Measurements from ENCODE around the gene IMPA2. TPM values are rescaled to one million over a fixed set of nuclear protein-coding genes. Genes with fewer than 3 reads are reported as not detected.

The IMPA2 gene
- total and polyA plus RNA-seq, 2 of the 4 experiments (the other 2 are of a cell fraction): 5.4 to 5.5 TPM

DNA sequence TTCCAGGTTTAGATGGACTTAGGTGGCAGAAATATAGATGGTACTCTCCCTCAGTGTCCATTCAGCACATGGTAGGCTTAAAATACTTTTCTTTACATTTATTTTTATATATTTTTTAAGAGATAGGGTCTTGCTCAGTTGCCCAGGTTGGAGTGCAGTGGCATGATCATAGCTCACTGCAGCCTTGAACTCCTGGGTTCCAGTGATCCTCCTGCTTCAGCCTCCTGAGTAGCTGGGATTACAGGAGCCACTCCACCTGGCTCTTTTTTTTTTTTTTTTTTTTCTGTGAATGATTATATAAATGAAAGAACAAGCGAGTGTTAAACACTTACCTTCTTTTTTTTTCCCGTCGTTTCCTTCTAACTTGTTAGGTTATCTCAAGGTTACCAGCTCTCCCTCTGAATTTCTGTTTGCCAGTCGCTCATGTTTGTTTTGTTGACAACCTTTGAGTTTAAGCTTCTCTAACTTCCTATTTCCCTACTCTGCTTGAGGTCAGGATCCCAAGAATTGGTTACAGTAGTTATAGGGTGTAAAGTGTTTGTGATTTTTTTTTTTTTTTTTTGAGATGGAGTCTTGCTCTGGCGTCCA, 18.9 kb downstream of the IMPA2 start:
- no peak overlapping the region for H3K56ac ChIP-seq (ENCODE audit: extremely low read depth, insufficient read depth, low read length)
- no peak overlapping the region for H2BK5ac ChIP-seq (ENCODE audit: low read depth, low read length, poor library complexity, severe bottlenecking)
- no peak overlapping the region for H2AK9ac ChIP-seq (replicated peaks; ENCODE audit: low read depth, low read length, poor library complexity)
- H3K9ac ChIP-seq (ENCODE audit: low read depth, low read length): no peak overlapping the region
- POLR2A ChIA-PET (ENCODE audit: unreplicated experiment): no interaction called here
- peaks cover 3% of the 10 kb centered on the region; the same call in 1 of the 2 replicates for H3K9me1 ChIP-seq (ENCODE audit: insufficient read depth, low read length)
- H2BK120ac ChIP-seq (ENCODE audit: low read depth, low read length): no peak overlapping the region
- no peak overlapping the region for H3K4me2 ChIP-seq (ENCODE audit: low read depth, low read length)
- H3K79me1 ChIP-seq (ENCODE audit: low read depth in 1 of 2, low read length in 2 of 2): peaks cover 3 to 10% of the 10 kb centered on the region in 2 experiments; a peak in 2 of 4 replicates
- no peaks in the 10 kb centered on the region for H3K27me3 ChIP-seq (ENCODE audit: control insufficient read depth, insufficient read depth, low read length)
- H3K4ac ChIP-seq (ENCODE audit: low read depth, low read length): no peak overlapping the region
- no peak overlapping the region for H2AK5ac ChIP-seq (ENCODE audit: low read depth, low read length)
- CTCF ChIA-PET: interaction anchor here (0.6 kb wide), 1 partner anchor 1108 kb away, joined by 6 read pairs; no protein-coding TSS in a partner anchor
- no peak overlapping the region for H4K5ac ChIP-seq (ENCODE audit: low read depth, low read length)
- no peak overlapping the region for H3K4me3 ChIP-seq (ENCODE audit: insufficient read depth, low read depth, low read length)
- no TSS peak for BruUV-seq (replicated peaks)
- H3K14ac ChIP-seq (replicated peaks; ENCODE audit: low read depth, low read length): no peak overlapping the region
- H4K91ac ChIP-seq (ENCODE audit: insufficient read depth, low read depth, low read length): no peak overlapping the region
- in situ Hi-C loops (cut with MboI; ENCODE audit: low sequenced_read_pairs) (no loop called here), intact Hi-C loops (cut with micrococcal nuclease) (no loop called here), dilution Hi-C loops (cut with HindIII; ENCODE audit: low sequenced_read_pairs, unreplicated experiment) (no loop called here)
- no peak overlapping the region for H2BK15ac ChIP-seq (ENCODE audit: low read depth, low read length)
- ATAC-seq (ENCODE audit: low read depth) (no peak), DNase-seq (no peak)
- H4K20me1 ChIP-seq (ENCODE audit: insufficient read depth, low read length): peaks cover 5% of the 10 kb centered on the region; the same call in 1 of the 2 replicates
- peaks cover 3% of the 10 kb centered on the region; the same call in 1 of the 2 replicates for H3K4me1 ChIP-seq (ENCODE audit: control insufficient read depth, insufficient read depth, low read length)
- H2AFZ ChIP-seq (replicated peaks; ENCODE audit: low read length, poor library complexity): no peak overlapping the region
- TF ChIP-seq NFE2L2 (IDR thresholded peaks at IDR 0.05; ENCODE audit: low read depth, low read length) (no peak), POLR2A (IDR thresholded peaks at IDR 0.05; ENCODE audit: low read depth, low read length) (no peak), CHD1 (IDR thresholded peaks at IDR 0.05; ENCODE audit: low read depth, low read length) (no peak), CEBPB (IDR thresholded peaks at IDR 0.05; ENCODE audit: low read depth, low read length) (no peak), SMC3 (IDR thresholded peaks at IDR 0.05; ENCODE audit: low read depth, low read length) (no peak), RCOR1 (IDR thresholded peaks at IDR 0.05; ENCODE audit: insufficient replicate concordance, low read length) (no peak), MXI1 (IDR thresholded peaks at IDR 0.05; ENCODE audit: borderline replicate concordance, low read depth, low read length) (no peak), FOS (IDR thresholded peaks at IDR 0.05; ENCODE audit: low read depth, low read length) (no peak), MAZ (IDR thresholded peaks at IDR 0.05; ENCODE audit: borderline replicate concordance, low read depth, low read length) (no peak)
- TF ChIP-seq, protein P1, sequence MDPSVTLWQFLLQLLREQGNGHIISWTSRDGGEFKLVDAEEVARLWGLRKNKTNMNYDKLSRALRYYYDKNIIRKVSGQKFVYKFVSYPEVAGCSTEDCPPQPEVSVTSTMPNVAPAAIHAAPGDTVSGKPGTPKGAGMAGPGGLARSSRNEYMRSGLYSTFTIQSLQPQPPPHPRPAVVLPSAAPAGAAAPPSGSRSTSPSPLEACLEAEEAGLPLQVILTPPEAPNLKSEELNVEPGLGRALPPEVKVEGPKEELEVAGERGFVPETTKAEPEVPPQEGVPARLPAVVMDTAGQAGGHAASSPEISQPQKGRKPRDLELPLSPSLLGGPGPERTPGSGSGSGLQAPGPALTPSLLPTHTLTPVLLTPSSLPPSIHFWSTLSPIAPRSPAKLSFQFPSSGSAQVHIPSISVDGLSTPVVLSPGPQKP (IDR thresholded peaks at IDR 0.05; ENCODE audit: borderline replicate concordance, low read depth, low read length): no peak
- TF ChIP-seq, protein P2, sequence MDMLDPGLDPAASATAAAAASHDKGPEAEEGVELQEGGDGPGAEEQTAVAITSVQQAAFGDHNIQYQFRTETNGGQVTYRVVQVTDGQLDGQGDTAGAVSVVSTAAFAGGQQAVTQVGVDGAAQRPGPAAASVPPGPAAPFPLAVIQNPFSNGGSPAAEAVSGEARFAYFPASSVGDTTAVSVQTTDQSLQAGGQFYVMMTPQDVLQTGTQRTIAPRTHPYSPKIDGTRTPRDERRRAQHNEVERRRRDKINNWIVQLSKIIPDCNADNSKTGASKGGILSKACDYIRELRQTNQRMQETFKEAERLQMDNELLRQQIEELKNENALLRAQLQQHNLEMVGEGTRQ (IDR thresholded peaks at IDR 0.05; ENCODE audit: low read depth, low read length): no peak
- TF ChIP-seq, protein P3, sequence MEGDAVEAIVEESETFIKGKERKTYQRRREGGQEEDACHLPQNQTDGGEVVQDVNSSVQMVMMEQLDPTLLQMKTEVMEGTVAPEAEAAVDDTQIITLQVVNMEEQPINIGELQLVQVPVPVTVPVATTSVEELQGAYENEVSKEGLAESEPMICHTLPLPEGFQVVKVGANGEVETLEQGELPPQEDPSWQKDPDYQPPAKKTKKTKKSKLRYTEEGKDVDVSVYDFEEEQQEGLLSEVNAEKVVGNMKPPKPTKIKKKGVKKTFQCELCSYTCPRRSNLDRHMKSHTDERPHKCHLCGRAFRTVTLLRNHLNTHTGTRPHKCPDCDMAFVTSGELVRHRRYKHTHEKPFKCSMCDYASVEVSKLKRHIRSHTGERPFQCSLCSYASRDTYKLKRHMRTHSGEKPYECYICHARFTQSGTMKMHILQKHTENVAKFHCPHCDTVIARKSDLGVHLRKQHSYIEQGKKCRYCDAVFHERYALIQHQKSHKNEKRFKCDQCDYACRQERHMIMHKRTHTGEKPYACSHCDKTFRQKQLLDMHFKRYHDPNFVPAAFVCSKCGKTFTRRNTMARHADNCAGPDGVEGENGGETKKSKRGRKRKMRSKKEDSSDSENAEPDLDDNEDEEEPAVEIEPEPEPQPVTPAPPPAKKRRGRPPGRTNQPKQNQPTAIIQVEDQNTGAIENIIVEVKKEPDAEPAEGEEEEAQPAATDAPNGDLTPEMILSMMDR (conservative IDR thresholded peaks at IDR 0.05; ENCODE audit: low read depth, low read length): no peak
- H4K8ac ChIP-seq (ENCODE audit: low read depth in 2 of 2, low read length in 2 of 2): no peak overlapping the region
- H3K36me3 ChIP-seq (ENCODE audit: control insufficient read depth, insufficient read depth, low read length): peaks cover 7% of the 10 kb centered on the region; the same call in 1 of the 2 replicates
- H3K9me3 ChIP-seq (ENCODE audit: control insufficient read depth, insufficient read depth, low read length): no peaks in the 10 kb centered on the region
- H3K18ac ChIP-seq (ENCODE audit: low read depth, low read length): no peak overlapping the region
- no peak overlapping the region for H2BK20ac ChIP-seq (ENCODE audit: low read depth, low read length)
- no CpG with 5 or more reads among the region's 5 CpGs for WGBS, 2 experiments (ENCODE audit: extremely low coverage in 2 of 2, insufficient read length in 1 of 2)
- no peak overlapping the region for H3K23ac ChIP-seq (ENCODE audit: low read depth, low read length)
- H3K27ac ChIP-seq (ENCODE audit: insufficient read depth, low read length): no peak overlapping the region
